Common myeloid progenitor, CD34-positive (primary cell): ENCODE data around the gene LIMS1.
A peak's percentile ranks its signal among the peaks of the same experiment; 100 is the strongest.

Source experiments
- CTCF ChIA-PET: fragments of 350-600 bp; sonication (Branson Sonifier 250); formaldehyde crosslinking; loops from one replicate; lab custom pipeline; 2021; ENCODE audit warnings: antibody characterized with exemption; lab: Charles Lee
- POLR2A ChIA-PET: fragments of 350-600 bp; sonication (Branson Sonifier 250); formaldehyde crosslinking; loops from one replicate; lab custom pipeline; 2021; ENCODE audit warnings: antibody characterized with exemption; lab: Charles Lee
- DNase-seq, 3 donors: peaks; one replicate each; pipeline versions ENCODE4 v3.0.0 to v3.0.0-alpha.2; 2013
- H3K27ac ChIP-seq, 2 experiments: 1 replicate in 1 of 2; 2 replicates in 1 of 2; pipeline ENCODE4 v1.7.0; 2013; ENCODE audit warnings: inconsistent platforms in 2 of 2, low read length in 2 of 2, mild to moderate bottlenecking in 2 of 2, low read depth in 1 of 2, moderate library complexity in 1 of 2; ENCODE audit not compliant: severe bottlenecking in 2 of 2, insufficient read depth in 1 of 2, poor library complexity in 1 of 2
- H3K27me3 ChIP-seq, 5 experiments: replicated peaks in 2 of 5; 1 replicate in 3 of 5; 2 replicates in 2 of 5; pipeline versions ENCODE4 v1.6.1 to v1.7.0; 2013; ENCODE audit warnings: low read length in 4 of 5, mild to moderate bottlenecking in 2 of 5, moderate library complexity in 2 of 5, inconsistent platforms in 1 of 5; ENCODE audit not compliant: insufficient read depth in 5 of 5, control insufficient read depth in 4 of 5
- H3K36me3 ChIP-seq, 4 experiments: 1 replicate in 2 of 4; 2 replicates in 2 of 4; pipeline versions ENCODE4 v1.6.1 to v1.7.0; 2013; ENCODE audit warnings: low read length in 3 of 4, control low read depth in 1 of 4, mild to moderate bottlenecking in 1 of 4; ENCODE audit not compliant: control insufficient read depth in 4 of 4, insufficient read depth in 4 of 4
- H3K4me1 ChIP-seq, 4 experiments: 1 replicate in 3 of 4; 2 replicates in 1 of 4; pipeline versions ENCODE4 v1.6.1 to v1.7.1; 2013; ENCODE audit warnings: low read length in 3 of 4, mild to moderate bottlenecking in 3 of 4, control low read depth in 1 of 4, inconsistent platforms in 1 of 4, moderate library complexity in 1 of 4; ENCODE audit not compliant: control insufficient read depth in 4 of 4, insufficient read depth in 4 of 4; ENCODE audit errors: control extremely low read depth in 1 of 4
- H3K4me3 ChIP-seq, 7 experiments: 1 replicate in 4 of 7; 2 replicates in 3 of 7; pipeline versions ENCODE4 v1.5.1 to v1.7.0; 2013; ENCODE audit warnings: mild to moderate bottlenecking in 7 of 7, low read length in 6 of 7, moderate library complexity in 6 of 7, inconsistent platforms in 2 of 7, low read depth in 2 of 7, control low read depth in 1 of 7; ENCODE audit not compliant: insufficient read depth in 4 of 7, control insufficient read depth in 1 of 7; ENCODE audit errors: extremely low read depth in 1 of 7
- H3K9me3 ChIP-seq, 5 experiments: 1 replicate in 4 of 5; 2 replicates in 1 of 5; pipeline versions ENCODE4 v1.6.1 to v1.7.1; 2013; ENCODE audit warnings: low read length in 4 of 5, mild to moderate bottlenecking in 2 of 5, inconsistent platforms in 1 of 5, low read depth in 1 of 5, moderate library complexity in 1 of 5; ENCODE audit not compliant: control insufficient read depth in 4 of 5, insufficient read depth in 2 of 5; ENCODE audit errors: control extremely low read depth in 1 of 5
- WGBS: methylation state at CpG from one replicate; pipeline ENCODE4 v1.1.5; 2013; ENCODE audit not compliant: insufficient coverage; 5-methylcytosine and 5-hydroxymethylcytosine counted together

LIMS1 gene

GRCh38 chr2:108588070-108588668, 53.9 kb downstream of the LIMS1 start:
- Histone ChIP-seq H3K9me3 (no peaks in the 10 kb centered on the region), H3K36me3 (no peaks in the 10 kb centered on the region), H3K27ac (peak overlapping the region; percentile 81 to 85), H3K4me1 (peaks cover 46 to 79% (median 60%) of the 10 kb centered on the region in 4 experiments), H3K4me3 (peak overlapping the region in 6 of 7 experiments; percentile 59 to 81 (median 74)), H3K27me3 (no peaks in the 10 kb centered on the region)
- WGBS, result 0% methylated on average over 2 of the region's 3 CpGs
- POLR2A ChIA-PET, result interaction anchor here (0.7 kb wide), 1 partner anchor 38 kb away, joined by 6 read pairs; no protein-coding TSS in a partner anchor
- CTCF ChIA-PET, result interaction anchor here (1.0 to 2.3 kb wide), 5 partner anchors 10 to 105 kb away, joined by 4 to 9 read pairs (median 5); no protein-coding TSS in a partner anchor
- peak; percentile 78 to 90 (median 83) for DNase-seq

- POLR2A ChIA-PET, result no interaction called here
- H3K27ac ChIP-seq, result peak overlapping the region; percentile 81 to 85
- no peak for DNase-seq
- peaks cover 54 to 87% (median 68%) of the 10 kb centered on the region in 4 experiments for H3K4me1 ChIP-seq
- peak overlapping the region in 6 of 7 experiments; percentile 59 to 81 (median 74) for H3K4me3 ChIP-seq
- CTCF ChIA-PET, result interaction anchor here (1.8 kb wide), 2 partner anchors 16 to 47 kb away, joined by 4 to 9 read pairs; no protein-coding TSS in a partner anchor
- no peaks in the 10 kb centered on the region for H3K9me3 ChIP-seq
- no peaks in the 10 kb centered on the region for H3K36me3 ChIP-seq
- no peaks in the 10 kb centered on the region for H3K27me3 ChIP-seq
Observed at GRCh38 chr2:108589372-108589771, 55.1 kb downstream of the LIMS1 start.

GRCh38 chr2:108589781-108590180, 55.5 kb downstream of the LIMS1 start:
- Histone ChIP-seq H3K27ac (peak overlapping the region; percentile 81 to 85), H3K27me3 (no peaks in the 10 kb centered on the region), H3K9me3 (no peaks in the 10 kb centered on the region), H3K4me1 (peaks cover 55 to 87% (median 69%) of the 10 kb centered on the region in 4 experiments), H3K4me3 (peak overlapping the region in 6 of 7 experiments; percentile 59 to 81 (median 74)), H3K36me3 (no peaks in the 10 kb centered on the region)
- no peak for DNase-seq
- ChIA-PET POLR2A (no interaction called here), CTCF (interaction anchor here (1.0 kb wide), 1 partner anchor 47 kb away, joined by 4 read pairs; no protein-coding TSS in a partner anchor)
- WGBS, result no CpG with 5 or more reads among the region's 2 CpGs

GRCh38 chr2:108591163-108591562, 56.9 kb downstream of the LIMS1 start:
- no peaks in the 10 kb centered on the region for H3K9me3 ChIP-seq
- CTCF ChIA-PET, result no interaction called here
- no peaks in the 10 kb centered on the region for H3K36me3 ChIP-seq
- H3K27ac ChIP-seq, result peak overlapping the region; percentile 81 to 85
- DNase-seq, result peak; percentile 54 to 85 (median 85)
- peak overlapping the region in 5 of 7 experiments; percentile 37 to 79 (median 71) for H3K4me3 ChIP-seq
- 15% methylated on average over 6 of the region's 6 CpGs for WGBS
- no peaks in the 10 kb centered on the region for H3K27me3 ChIP-seq
- peaks cover 64 to 94% (median 80%) of the 10 kb centered on the region in 4 experiments for H3K4me1 ChIP-seq
- POLR2A ChIA-PET, result no interaction called here

- Histone ChIP-seq H3K27me3 (no peaks in the 10 kb centered on the region), H3K9me3 (no peaks in the 10 kb centered on the region), H3K27ac (peak overlapping the region; percentile 76 to 90), H3K4me3 (peak overlapping the region in 5 of 7 experiments; percentile 13 to 62 (median 50)), H3K36me3 (no peaks in the 10 kb centered on the region), H3K4me1 (peaks cover 48 to 83% (median 68%) of the 10 kb centered on the region in 4 experiments)
- no peak for DNase-seq
- POLR2A ChIA-PET, result interaction anchor here (0.6 kb wide), 1 partner anchor 230 kb away, joined by 3 read pairs; no protein-coding TSS in a partner anchor
- CTCF ChIA-PET, result interaction anchor here (0.7 to 7.6 kb wide), 12 partner anchors 9 to 243 kb away, joined by 3 to 49 read pairs (median 4); no protein-coding TSS in a partner anchor
Observed at GRCh38 chr2:108593547-108594098, 59.4 kb downstream of the LIMS1 start.

GRCh38 chr2:108594132-108594981, 60.1 kb downstream of the LIMS1 start:
- 19% methylated on average over 6 of the region's 7 CpGs for WGBS
- CTCF ChIA-PET, result interaction anchor here (0.7 to 7.6 kb wide), 18 partner anchors 10 to 248 kb away, joined by 3 to 49 read pairs (median 3); no protein-coding TSS in a partner anchor

More at GRCh38 chr2:108594132-108594981, 60.1 kb downstream of the LIMS1 start:
- peak overlapping the region; percentile 76 to 90 for H3K27ac ChIP-seq
- peak; percentile 81 to 96 (median 93) for DNase-seq
- no peaks in the 10 kb centered on the region for H3K9me3 ChIP-seq
- peak overlapping the region in 6 of 7 experiments; percentile 14 to 62 (median 44) for H3K4me3 ChIP-seq
- no peaks in the 10 kb centered on the region for H3K36me3 ChIP-seq
- H3K4me1 ChIP-seq, result peaks cover 41 to 76% (median 64%) of the 10 kb centered on the region in 4 experiments
- H3K27me3 ChIP-seq, result no peaks in the 10 kb centered on the region
- POLR2A ChIA-PET, result interaction anchor here (0.6 to 1.0 kb wide), 2 partner anchors 43 to 229 kb away, joined by 3 to 4 read pairs; no protein-coding TSS in a partner anchor
